WERI-Rb-1 (cell line): ENCODE data around the gene SETD3.

ENCODE experiments used
- DNase-seq: peaks from one replicate; pipeline ENCODE4 v3.0.0-alpha.2; 2020
- H3K27ac ChIP-seq: fragments of 250-450 bp; sonication (Bioruptor Pico); 2 replicates; pipeline ENCODE4 v1.5.1; 2020; ENCODE audit warnings: mild to moderate bottlenecking, moderate library complexity
- H3K27me3 ChIP-seq: fragments of 250-450 bp; sonication (Bioruptor Pico); 2 replicates; pipeline ENCODE4 v1.5.1; 2021; ENCODE audit warnings: mild to moderate bottlenecking, low read depth, moderate library complexity; ENCODE audit not compliant: insufficient read depth, severe bottlenecking
- H3K36me3 ChIP-seq: fragments of 250-450 bp; sonication (Bioruptor Pico); 2 replicates; pipeline ENCODE4 v1.5.1; 2020; ENCODE audit warnings: mild to moderate bottlenecking, moderate library complexity
- H3K4me3 ChIP-seq: 2 replicates; pipeline ENCODE4 v1.5.1; 2011; ENCODE audit warnings: low read depth, mild to moderate bottlenecking, control low read depth, low read length
- H3K9me3 ChIP-seq: fragments of 250-450 bp; sonication (Bioruptor Pico); 2 replicates; pipeline ENCODE4 v1.5.1; 2021; ENCODE audit warnings: mild to moderate bottlenecking, moderate library complexity; ENCODE audit not compliant: severe bottlenecking
- TF ChIP-seq, protein P1 (sequence below): IDR thresholded peaks from 2 replicates; pipeline ENCODE4 v1.5.1; 2011; ENCODE audit warnings: low read depth, mild to moderate bottlenecking, control low read depth, inconsistent platforms, low read length

Gene SETD3

DNA sequence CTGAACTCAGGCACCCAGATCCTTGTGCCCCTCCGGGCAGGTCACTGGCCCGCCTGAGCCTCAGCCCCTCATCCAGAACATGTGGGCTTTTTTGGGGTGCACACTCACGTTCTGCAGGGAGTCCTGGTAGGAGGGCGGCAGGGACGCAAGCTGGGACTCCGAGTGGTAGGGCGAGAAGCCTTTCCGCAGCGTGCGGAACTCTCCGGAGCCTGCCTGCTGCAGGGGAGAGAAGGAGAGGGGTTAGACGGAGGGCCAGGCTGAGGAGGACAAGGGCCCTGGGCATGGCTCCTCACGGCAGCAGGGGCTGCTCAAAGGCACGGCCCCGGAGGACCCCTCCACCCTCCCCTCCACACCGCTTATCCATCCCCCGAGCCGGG is 41.4 kb upstream of the SETD3 start:
- peak overlapping the region; percentile 42 for H3K27ac ChIP-seq
- no peaks in the 10 kb centered on the region for H3K9me3 ChIP-seq
- no peak overlapping the region for H3K4me3 ChIP-seq
- DNase-seq, result no peak
- H3K36me3 ChIP-seq, result peaks cover 33% of the 10 kb centered on the region
- TF ChIP-seq, protein P1, sequence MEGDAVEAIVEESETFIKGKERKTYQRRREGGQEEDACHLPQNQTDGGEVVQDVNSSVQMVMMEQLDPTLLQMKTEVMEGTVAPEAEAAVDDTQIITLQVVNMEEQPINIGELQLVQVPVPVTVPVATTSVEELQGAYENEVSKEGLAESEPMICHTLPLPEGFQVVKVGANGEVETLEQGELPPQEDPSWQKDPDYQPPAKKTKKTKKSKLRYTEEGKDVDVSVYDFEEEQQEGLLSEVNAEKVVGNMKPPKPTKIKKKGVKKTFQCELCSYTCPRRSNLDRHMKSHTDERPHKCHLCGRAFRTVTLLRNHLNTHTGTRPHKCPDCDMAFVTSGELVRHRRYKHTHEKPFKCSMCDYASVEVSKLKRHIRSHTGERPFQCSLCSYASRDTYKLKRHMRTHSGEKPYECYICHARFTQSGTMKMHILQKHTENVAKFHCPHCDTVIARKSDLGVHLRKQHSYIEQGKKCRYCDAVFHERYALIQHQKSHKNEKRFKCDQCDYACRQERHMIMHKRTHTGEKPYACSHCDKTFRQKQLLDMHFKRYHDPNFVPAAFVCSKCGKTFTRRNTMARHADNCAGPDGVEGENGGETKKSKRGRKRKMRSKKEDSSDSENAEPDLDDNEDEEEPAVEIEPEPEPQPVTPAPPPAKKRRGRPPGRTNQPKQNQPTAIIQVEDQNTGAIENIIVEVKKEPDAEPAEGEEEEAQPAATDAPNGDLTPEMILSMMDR, result no peak
- H3K27me3 ChIP-seq, result no peaks in the 10 kb centered on the region

DNA sequence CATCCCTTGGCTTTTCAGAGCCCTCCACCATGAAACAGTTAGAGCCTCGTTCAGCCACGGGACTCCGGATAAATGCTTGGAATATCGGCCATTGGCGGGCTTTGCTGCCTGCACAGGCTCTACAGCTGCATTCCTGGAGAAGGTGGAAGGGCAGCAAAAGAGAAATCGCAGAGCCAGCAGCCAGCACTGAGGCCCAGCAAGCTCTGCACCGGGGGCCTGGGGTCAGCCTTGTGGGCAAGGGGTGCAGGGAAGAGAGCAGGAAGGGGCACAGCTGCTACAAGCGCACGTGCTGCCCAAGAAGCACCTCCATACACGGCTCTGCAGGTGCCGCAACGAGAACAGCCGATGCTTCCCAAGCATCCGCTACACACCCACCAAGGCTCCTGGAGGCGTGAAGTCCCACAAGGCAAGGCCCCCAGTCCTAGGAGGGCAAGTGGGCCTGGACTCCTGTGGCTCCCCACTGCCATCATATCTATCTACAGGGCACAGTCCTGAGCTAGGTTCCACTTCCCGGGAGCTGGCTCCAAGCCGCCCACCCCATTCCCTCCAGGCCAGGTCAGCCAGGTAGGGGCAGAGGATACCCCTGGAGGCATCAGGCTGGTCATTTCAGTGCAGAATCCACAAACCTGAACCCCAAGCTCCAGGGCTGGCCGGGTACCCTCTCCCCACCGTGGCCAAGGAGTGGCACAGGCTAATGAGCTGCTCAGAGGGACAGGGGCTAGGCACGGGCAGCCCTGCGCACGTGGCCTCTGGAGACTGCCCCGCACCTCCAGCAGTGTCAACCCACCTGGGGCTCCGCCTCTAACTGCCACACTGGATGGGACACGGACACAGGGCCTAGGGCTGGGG is 40.7 kb upstream of the SETD3 start:
- TF ChIP-seq, protein P1, result no peak
- H3K36me3 ChIP-seq, result peaks cover 39% of the 10 kb centered on the region
- no peaks in the 10 kb centered on the region for H3K27me3 ChIP-seq
- no peaks in the 10 kb centered on the region for H3K9me3 ChIP-seq
- DNase-seq, result no peak
- H3K27ac ChIP-seq, result no peak overlapping the region; the same call in none of the 2 replicates
- H3K4me3 ChIP-seq, result no peak overlapping the region

DNA sequence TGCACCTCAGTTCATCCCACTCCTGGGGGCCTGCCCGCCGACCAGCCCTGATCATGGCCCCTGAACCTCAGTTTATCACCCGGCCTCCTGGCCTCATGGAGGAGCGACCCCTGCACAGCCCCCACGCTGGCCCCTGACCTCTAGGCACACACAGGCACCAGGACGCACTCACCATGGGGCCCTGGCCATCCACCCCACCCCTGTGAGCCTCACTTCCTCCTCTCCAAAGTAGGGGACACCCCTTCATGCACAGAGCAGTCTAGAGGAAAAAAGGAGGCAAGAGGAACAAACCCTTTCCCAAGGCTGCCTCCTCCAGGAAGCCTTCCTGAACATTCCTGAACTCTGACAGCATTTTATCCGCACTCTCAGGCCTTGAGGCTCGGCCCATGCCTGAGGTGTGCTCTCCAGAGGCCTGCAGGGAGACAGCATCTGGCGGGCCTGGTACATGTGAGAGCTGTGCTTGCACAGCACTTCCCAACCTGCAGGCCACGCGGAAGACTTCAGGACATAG is 40.0 kb upstream of the SETD3 start:
- TF ChIP-seq, protein P1, result no peak
- Histone ChIP-seq H3K27me3 (no peaks in the 10 kb centered on the region), H3K27ac (no peak overlapping the region; the same call in 1 of the 2 replicates), H3K36me3 (peaks cover 47% of the 10 kb centered on the region), H3K9me3 (no peaks in the 10 kb centered on the region), H3K4me3 (no peak overlapping the region)
- no peak for DNase-seq

DNA sequence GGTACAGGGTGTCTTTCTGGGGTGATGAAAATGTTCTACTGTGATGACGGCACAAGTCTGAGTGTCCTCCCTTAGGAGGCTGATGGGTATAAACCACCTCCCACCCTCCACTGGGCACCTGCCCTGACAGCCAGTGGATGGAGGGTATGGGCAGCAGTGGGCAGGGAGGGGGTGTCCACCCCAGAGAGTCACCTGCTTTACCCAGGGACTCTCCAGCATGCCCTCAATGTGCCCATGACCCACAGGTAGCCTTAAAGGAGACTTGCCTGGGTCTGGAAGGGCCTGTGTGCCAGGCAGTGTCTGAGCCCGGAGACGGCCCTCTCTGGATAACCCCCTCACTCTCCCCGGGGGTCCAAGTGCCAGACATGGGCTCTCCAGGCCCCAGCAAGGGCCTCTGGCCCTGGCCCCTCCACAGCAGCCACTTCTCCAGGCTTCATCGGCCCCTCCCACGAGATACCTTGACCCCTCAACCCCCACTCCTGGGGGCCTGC is 39.3 kb upstream of the SETD3 start:
- H3K9me3 ChIP-seq, result no peaks in the 10 kb centered on the region
- no peaks in the 10 kb centered on the region for H3K27me3 ChIP-seq
- TF ChIP-seq, protein P1, result no peak
- H3K36me3 ChIP-seq, result peaks cover 53% of the 10 kb centered on the region
- no peak for DNase-seq
- no peak overlapping the region for H3K4me3 ChIP-seq
- no peak overlapping the region for H3K27ac ChIP-seq

DNA sequence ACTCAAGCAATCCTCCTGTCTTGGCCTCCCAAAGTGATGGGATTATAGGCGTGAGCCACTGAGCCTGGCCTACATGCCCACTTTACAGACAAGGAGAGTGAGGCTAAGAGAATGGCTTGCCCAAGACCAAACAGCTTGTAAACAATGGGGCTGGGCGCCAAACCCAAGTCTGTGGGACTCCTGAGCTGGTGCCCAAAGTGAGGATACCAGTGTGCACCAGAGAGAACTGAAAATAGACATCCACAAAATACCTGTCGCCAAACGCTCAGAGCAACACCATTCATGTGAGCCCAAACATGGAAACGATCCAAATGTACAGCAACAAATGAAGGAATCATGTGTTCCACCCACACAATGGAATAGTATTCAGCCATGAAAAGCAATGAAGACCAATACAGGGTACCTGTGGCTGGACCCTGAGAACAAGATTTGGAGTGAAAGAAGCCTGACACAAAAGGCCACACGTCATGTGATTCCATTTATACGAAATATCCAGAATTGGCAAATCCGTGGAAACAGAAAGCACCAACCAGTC is 38.8 kb upstream of the SETD3 start:
- H3K27ac ChIP-seq, result no peak overlapping the region
- TF ChIP-seq, protein P1, result no peak
- no peaks in the 10 kb centered on the region for H3K27me3 ChIP-seq
- no peak for DNase-seq
- no peak overlapping the region for H3K4me3 ChIP-seq
- H3K9me3 ChIP-seq, result no peaks in the 10 kb centered on the region
- peaks cover 59% of the 10 kb centered on the region for H3K36me3 ChIP-seq
